CD14-positive monocyte (primary cell): ENCODE results near the gene TSSK6. TPM values are rescaled to one million over a fixed set of nuclear protein-coding genes. Genes with fewer than 3 reads are reported as not detected.

Experiments used
- DNase-seq, 3 donors: peaks; one replicate each; pipeline ENCODE4 v3.0.0-alpha.2; 2011 to 2022
- H2AFZ ChIP-seq: 2 replicates; pipeline ENCODE4 v1.6.0; 2012; ENCODE audit warnings: mild to moderate bottlenecking, low read depth, low read length, inconsistent platforms; ENCODE audit not compliant: insufficient read depth, poor library complexity, severe bottlenecking
- H3K27ac ChIP-seq, 2 donors: 1 replicate in 1 of 2; 2 replicates in 1 of 2; pipeline ENCODE4 v1.5.1; 2012 to 2013; ENCODE audit warnings: low read length in 2 of 2, control low read depth in 1 of 2, inconsistent platforms in 1 of 2, low read depth in 1 of 2, mild to moderate bottlenecking in 1 of 2
- H3K27me3 ChIP-seq, 2 donors: one replicate each; pipeline versions ENCODE4 v1.6.0 to v1.6.1; 2011 to 2013; ENCODE audit warnings: low read length in 2 of 2; ENCODE audit not compliant: control insufficient read depth in 2 of 2, insufficient read depth in 2 of 2
- H3K36me3 ChIP-seq, 2 donors: replicated peaks in 1 of 2; 1 replicate in 1 of 2; 2 replicates in 1 of 2; pipeline versions ENCODE4 v1.5.1 to v1.6.1; 2012 to 2013; ENCODE audit warnings: low read length in 2 of 2, control low read depth in 1 of 2, inconsistent platforms in 1 of 2, mild to moderate bottlenecking in 1 of 2; ENCODE audit not compliant: insufficient read depth in 2 of 2, control insufficient read depth in 1 of 2
- H3K4me1 ChIP-seq, 2 donors: 1 replicate in 1 of 2; 2 replicates in 1 of 2; pipeline versions ENCODE4 v1.5.1 to v1.6.1; 2012 to 2013; ENCODE audit warnings: low read length in 2 of 2, control low read depth in 1 of 2, inconsistent platforms in 1 of 2, mild to moderate bottlenecking in 1 of 2, moderate library complexity in 1 of 2; ENCODE audit not compliant: insufficient read depth in 2 of 2, control insufficient read depth in 1 of 2
- H3K4me2 ChIP-seq: replicated peaks from 2 replicates; pipeline ENCODE3; 2012; ENCODE audit warnings: low read length, moderate library complexity, mild to moderate bottlenecking; ENCODE audit not compliant: poor library complexity, severe bottlenecking; ENCODE audit errors: extremely low read depth
- H3K4me3 ChIP-seq, 3 experiments: fragments of 200-600 bp in 1 of 3; sonication (generic) in 1 of 3; replicated peaks in 1 of 3; 1 replicate in 2 of 3; 2 replicates in 1 of 3; pipeline ENCODE4 v1.5.1; 2011 to 2013; ENCODE audit warnings: low read length in 3 of 3, mild to moderate bottlenecking in 3 of 3, control low read depth in 2 of 3, low read depth in 2 of 3, inconsistent platforms in 1 of 3, moderate library complexity in 1 of 3
- H3K79me2 ChIP-seq: 2 replicates; pipeline ENCODE4 v1.6.0; 2012; ENCODE audit warnings: mild to moderate bottlenecking, control low read depth, inconsistent platforms, low read length, moderate library complexity; ENCODE audit not compliant: insufficient read depth
- H3K9ac ChIP-seq: 2 replicates; pipeline ENCODE4 v1.6.0; 2017; ENCODE audit warnings: low read length, mild to moderate bottlenecking; ENCODE audit not compliant: insufficient read depth, poor library complexity, severe bottlenecking
- H3K9me3 ChIP-seq, 2 donors: replicated peaks in 1 of 2; 1 replicate in 1 of 2; 2 replicates in 1 of 2; pipeline versions ENCODE4 v1.5.1 to v1.6.1; 2012 to 2013; ENCODE audit warnings: low read length in 2 of 2, control low read depth in 1 of 2; ENCODE audit not compliant: control insufficient read depth in 1 of 2, insufficient read depth in 1 of 2
- H4K20me1 ChIP-seq: 2 replicates; pipeline ENCODE4 v1.6.0; 2012; ENCODE audit warnings: mild to moderate bottlenecking, low read length, control low read depth, moderate library complexity; ENCODE audit not compliant: insufficient read depth
- H3K27ac Mint-ChIP-seq, 7 donors: one replicate each; pipeline ENCODE4 v1.8.0; 2020; ENCODE audit warnings: mild to moderate bottlenecking in 7 of 7, mixed read lengths in 7 of 7, moderate library complexity in 6 of 7, inconsistent platforms in 2 of 7
- H3K27me3 Mint-ChIP-seq, 3 donors: one replicate each; pipeline ENCODE4 v1.8.0; 2021 to 2022; ENCODE audit warnings: low read depth in 3 of 3, mild to moderate bottlenecking in 3 of 3, mixed read lengths in 3 of 3, moderate library complexity in 3 of 3, inconsistent platforms in 1 of 3
- H3K36me3 Mint-ChIP-seq, 2 donors: one replicate each; pipeline ENCODE4 v1.8.0; 2020; ENCODE audit warnings: mixed read lengths in 2 of 2, inconsistent platforms in 1 of 2, mild to moderate bottlenecking in 1 of 2
- H3K4me1 Mint-ChIP-seq: one replicate; pipeline ENCODE4 v1.8.0; 2020; ENCODE audit warnings: mild to moderate bottlenecking, mixed read lengths
- H3K4me3 Mint-ChIP-seq, 2 donors: one replicate each; pipeline ENCODE4 v1.8.0; 2020; ENCODE audit warnings: mild to moderate bottlenecking in 2 of 2, mixed read lengths in 2 of 2, moderate library complexity in 1 of 2
- H3K9me3 Mint-ChIP-seq, 7 donors: one replicate each; pipeline ENCODE4 v1.8.0; 2020 to 2022; ENCODE audit warnings: mixed read lengths in 7 of 7, mild to moderate bottlenecking in 6 of 7, moderate library complexity in 6 of 7, inconsistent platforms in 2 of 7
- CTCF ChIP-seq: fragments of 200-600 bp; IDR thresholded peaks from one replicate; pipeline ENCODE4 v1.8.0; 2022; ENCODE audit warnings: antibody characterized with exemption, mild to moderate bottlenecking
- WGBS: methylation state at CpG from one replicate; pipeline ENCODE4 v1.1.5; 2013; ENCODE audit warnings: missing lambda C conversion rate; ENCODE audit not compliant: insufficient coverage; 5-methylcytosine and 5-hydroxymethylcytosine counted together
- intact Hi-C, 2 donors: fragments of 100-400 bp; cut with micrococcal nuclease; formaldehyde crosslinking; loops; one replicate each; pipeline versions ENCODE4 v1.15.0 to v1.15.1; 2023
- polyA plus RNA-seq, 3 donors: library from polyadenylated mRNA; depleted of rRNA in 1 of 3; unstranded in 2 of 3; stranded (reverse) in 1 of 3; fragments of 300-500 nt in 2 of 3; fragments of >200 nt in 1 of 3; fragmentation: Illumina TruSeq in 2 of 3; gene quantifications; 1 replicate in 2 of 3; 2 replicates in 1 of 3; pipeline ENCODE4 v1.2.3, GENCODE V29; 2012 to 2021

Gene TSSK6
- polyA plus RNA-seq, 3 donors: 0.27 to 0.80 TPM; not detected in 1

GRCh38 chr19:19523177-19523576 lies 7.8 kb upstream of the TSSK6 start:
- intact Hi-C loops: no loop called here
- H3K9me3 ChIP-seq: no peaks in the 10 kb centered on the region
- H3K79me2 ChIP-seq: peaks cover 65% of the 10 kb centered on the region
- WGBS: 100% methylated on average over 2 of the region's 3 CpGs
- no peak overlapping the region for H3K4me2 ChIP-seq
- H3K4me1 ChIP-seq: no peaks in the 10 kb centered on the region
- no peak overlapping the region for H3K4me3 Mint-ChIP-seq
- H3K36me3 Mint-ChIP-seq: peaks cover 45 to 76% of the 10 kb centered on the region in 2 donors
- peaks cover 54 to 74% of the 10 kb centered on the region in 2 donors for H3K36me3 ChIP-seq
- H3K27ac ChIP-seq: no peak overlapping the region
- no peak for DNase-seq
- H3K27me3 ChIP-seq: no peaks in the 10 kb centered on the region
- H3K4me3 ChIP-seq: no peak overlapping the region
- no peak overlapping the region for H3K27ac Mint-ChIP-seq
- H3K9me3 Mint-ChIP-seq: no peaks in the 10 kb centered on the region
- H4K20me1 ChIP-seq: peaks cover 62% of the 10 kb centered on the region
- no peak for TF ChIP-seq CTCF
- no peak overlapping the region for H3K9ac ChIP-seq
- no peak overlapping the region for H2AFZ ChIP-seq
- H3K27me3 Mint-ChIP-seq: peaks cover 0 to 2% (median 0%) of the 10 kb centered on the region in 3 donors
- H3K4me1 Mint-ChIP-seq: peaks cover 11% of the 10 kb centered on the region

- H3K4me1 Mint-ChIP-seq: peaks cover 14% of the 10 kb centered on the region
- no peak for DNase-seq
- no peaks in the 10 kb centered on the region for H3K27me3 Mint-ChIP-seq
- no peak for TF ChIP-seq CTCF
- WGBS: no CpG with 5 or more reads among the region's 6 CpGs
- no peak overlapping the region for H3K27ac Mint-ChIP-seq
- Histone ChIP-seq H3K9ac (no peak overlapping the region), H3K27me3 (no peaks in the 10 kb centered on the region), H4K20me1 (peaks cover 48% of the 10 kb centered on the region), H3K4me3 (no peak overlapping the region), H3K4me1 (peaks cover 10 to 15% of the 10 kb centered on the region in 2 donors), H3K36me3 (peaks cover 32 to 52% of the 10 kb centered on the region in 2 donors), H3K9me3 (no peaks in the 10 kb centered on the region), H3K79me2 (peaks cover 86% of the 10 kb centered on the region), H3K27ac (no peak overlapping the region), H2AFZ (no peak overlapping the region), H3K4me2 (no peak overlapping the region)
- peaks cover 29 to 57% of the 10 kb centered on the region in 2 donors for H3K36me3 Mint-ChIP-seq
- intact Hi-C loops: no loop called here
- no peak overlapping the region for H3K4me3 Mint-ChIP-seq
- H3K9me3 Mint-ChIP-seq: no peaks in the 10 kb centered on the region
Measured at GRCh38 chr19:19520989-19521388, 5.6 kb upstream of the TSSK6 start.
